Measurements from ENCODE around the gene TMCC1.

Gene TMCC1

GRCh38 chr3:129624347-129625071 lies 269.0 kb downstream of the TMCC1 start:
- no peak for DNase-seq (ENCODE audit: low read depth, low spot score)

GRCh38 chr3:129623447-129624118 lies 269.9 kb downstream of the TMCC1 start:
- DNase-seq (ENCODE audit: low read depth, low spot score), result no peak

DNA sequence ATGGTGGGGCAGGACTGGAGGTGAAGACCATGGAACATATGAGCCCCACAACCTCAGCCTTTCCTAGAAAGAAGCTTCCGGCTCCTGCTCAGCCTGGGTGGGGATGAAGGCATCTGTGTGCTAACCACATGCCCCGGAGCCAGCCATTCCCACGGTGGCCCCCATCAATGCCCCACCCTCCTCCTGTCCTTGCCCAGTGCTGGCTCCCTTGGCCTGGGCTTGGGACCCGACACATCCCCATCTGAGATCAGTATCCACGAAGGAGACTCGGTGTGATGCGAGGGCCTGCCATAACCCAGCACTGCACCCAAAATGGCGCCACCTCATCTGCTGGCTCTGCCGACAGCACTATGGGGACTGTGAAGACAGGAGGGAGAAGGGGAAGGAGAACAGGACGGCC lies 270.6 kb downstream of the TMCC1 start:
- no peak for DNase-seq (ENCODE audit: low read depth, low spot score)

- DNase-seq (ENCODE audit: low read depth, low spot score), result no peak
Measured at GRCh38 chr3:129622226-129622874, 271.2 kb downstream of the TMCC1 start.

GRCh38 chr3:129621626-129622225 lies 271.8 kb downstream of the TMCC1 start:
- no peak for DNase-seq (ENCODE audit: low read depth, low spot score)

- DNase-seq (ENCODE audit: low read depth, low spot score), result no peak
Measured at GRCh38 chr3:129620828-129621559, 272.5 kb downstream of the TMCC1 start.

DNA sequence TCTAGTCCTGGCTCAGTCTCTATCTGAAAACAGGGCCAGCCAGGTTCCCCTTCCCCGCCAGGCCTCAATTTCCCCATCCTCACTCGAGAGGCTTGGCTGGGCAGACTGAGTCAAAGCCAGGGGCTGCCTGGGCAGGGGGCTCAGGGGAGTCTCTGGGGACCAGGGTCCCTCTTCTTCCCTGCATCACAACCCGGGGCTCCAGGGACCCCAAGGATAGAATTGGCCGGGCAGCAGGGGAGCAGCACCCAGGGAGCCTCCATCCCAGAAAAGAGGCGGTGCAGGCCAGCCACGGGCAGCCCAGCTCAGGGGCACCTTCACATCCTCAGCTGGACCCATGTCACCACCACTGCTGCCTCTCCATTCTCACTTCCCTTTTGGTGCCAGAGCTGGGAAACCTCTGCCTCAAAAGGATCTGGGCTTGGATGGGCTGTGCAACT lies 273.8 kb downstream of the TMCC1 start:
- no peak for DNase-seq (ENCODE audit: low read depth, low spot score)

DNA sequence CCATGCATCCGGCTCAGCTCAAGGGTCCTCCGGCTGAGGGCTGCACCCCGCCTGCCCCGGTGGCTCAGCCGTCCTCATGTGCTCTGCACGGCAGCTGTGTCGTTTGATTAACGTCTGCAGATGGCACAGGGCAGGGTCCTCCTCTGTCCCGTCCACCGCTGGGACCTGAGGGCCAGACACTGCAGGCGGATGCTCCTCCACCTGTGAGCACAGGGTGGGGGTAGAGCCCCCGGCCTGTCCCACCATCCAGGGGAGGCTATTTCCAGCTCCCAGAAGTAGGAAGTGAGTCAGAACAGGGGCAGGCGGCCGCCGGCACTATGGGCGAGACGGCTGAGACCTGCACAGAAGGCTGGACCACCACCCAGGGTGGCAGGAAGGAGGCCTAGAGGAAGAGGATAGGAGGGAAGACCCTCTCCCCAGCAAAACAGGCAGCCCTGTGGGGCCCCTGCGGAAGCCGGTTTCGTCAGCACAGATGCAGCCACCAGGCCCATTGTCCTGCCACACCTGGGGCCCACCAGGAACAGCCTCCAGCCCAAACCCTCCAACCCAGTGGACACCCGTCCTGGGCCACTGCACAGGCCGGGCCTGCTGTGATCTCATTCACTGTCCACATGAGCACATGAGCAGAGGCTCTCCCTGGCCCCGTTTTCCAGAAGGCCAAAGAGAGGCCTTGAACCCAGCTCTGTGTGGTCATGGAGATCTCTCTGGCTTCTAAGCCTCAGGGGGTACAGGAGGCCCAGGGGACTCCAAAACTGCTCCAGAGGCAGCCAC lies 274.4 kb downstream of the TMCC1 start:
- no peak for DNase-seq (ENCODE audit: low read depth, low spot score)

DNA sequence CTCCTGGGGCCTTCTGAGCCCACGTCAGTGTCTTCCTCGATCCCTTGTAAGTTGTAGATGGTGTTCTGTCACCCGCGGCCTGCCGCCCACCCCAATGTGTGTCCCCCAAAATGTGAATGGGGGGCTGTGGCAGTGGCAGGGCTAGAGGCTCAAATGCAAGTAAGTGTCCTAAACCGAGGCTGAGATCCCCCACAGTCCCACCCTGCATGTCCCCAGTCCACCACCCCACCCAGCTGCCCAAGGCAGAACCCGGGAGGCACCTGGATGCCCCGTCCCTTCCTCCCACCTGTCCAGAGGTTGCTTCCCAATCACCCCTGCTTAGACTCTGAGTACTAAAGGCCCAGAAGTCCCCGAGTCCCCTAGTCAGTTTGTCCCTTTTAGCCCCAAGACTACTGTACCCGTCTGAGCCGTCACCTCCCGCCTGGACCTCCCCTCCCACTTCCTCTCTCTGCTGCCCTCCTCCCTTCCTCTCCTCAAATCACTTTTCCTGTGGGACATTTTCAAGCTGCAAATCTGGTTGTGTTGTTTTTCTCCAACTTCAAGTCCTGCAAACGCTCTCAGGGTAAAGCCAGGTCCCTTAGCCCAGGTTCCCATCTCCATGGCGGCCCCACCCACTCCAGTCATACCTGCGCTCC lies 275.2 kb downstream of the TMCC1 start:
- no peak for DNase-seq (ENCODE audit: low read depth, low spot score)

- DNase-seq (ENCODE audit: low read depth, low spot score), result no peak
Measured at GRCh38 chr3:129617381-129618185, 275.9 kb downstream of the TMCC1 start.

DNA sequence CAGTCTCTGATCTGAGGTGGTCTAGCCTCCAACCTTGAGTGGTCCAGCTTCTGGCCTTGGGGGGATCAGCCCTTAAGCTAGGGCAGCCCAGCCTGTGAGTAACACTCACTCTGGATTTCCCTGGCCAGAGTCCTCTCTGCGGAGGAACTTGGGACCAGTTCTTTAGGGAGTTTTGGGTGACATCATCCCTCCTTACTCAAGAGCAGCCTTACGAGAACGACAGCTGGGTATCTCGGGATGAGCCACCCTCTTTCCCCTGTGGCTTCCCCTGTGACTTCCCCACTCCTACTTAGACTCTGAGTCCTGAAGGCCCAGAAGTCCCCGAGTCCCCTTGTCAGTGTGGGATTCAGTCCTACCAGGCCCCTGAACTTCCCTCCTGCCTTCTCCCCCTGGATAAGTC lies 276.8 kb downstream of the TMCC1 start:
- no peak for DNase-seq (ENCODE audit: low read depth, low spot score)

GRCh38 chr3:129616291-129616690 lies 277.2 kb downstream of the TMCC1 start:
- no peak for DNase-seq (ENCODE audit: low read depth, low spot score)

- no peak for DNase-seq (ENCODE audit: low read depth, low spot score)
Measured at GRCh38 chr3:129615751-129616281, 277.7 kb downstream of the TMCC1 start.

DNA sequence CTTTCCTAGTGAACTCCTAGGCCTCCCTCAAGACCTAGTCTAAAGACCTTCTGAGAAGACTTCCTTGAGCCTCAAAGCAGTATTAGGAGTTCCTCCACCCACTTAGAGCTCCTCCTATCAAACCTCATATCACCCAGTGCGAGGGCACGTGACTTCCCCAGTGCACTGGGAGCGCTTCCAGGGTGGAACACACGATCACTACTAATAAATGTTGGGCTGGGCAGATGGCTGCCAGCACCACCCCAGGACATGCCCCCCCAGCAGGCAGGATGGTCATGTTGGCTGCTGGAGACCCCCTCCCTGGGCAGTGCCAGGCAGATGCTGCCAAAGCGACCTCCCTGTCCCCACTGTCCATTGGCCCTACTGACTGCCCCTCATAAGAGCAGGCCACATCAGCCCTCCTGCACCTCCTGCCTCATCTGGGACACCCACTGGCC lies 278.6 kb downstream of the TMCC1 start:
- no peak for DNase-seq (ENCODE audit: low read depth, low spot score)

DNA sequence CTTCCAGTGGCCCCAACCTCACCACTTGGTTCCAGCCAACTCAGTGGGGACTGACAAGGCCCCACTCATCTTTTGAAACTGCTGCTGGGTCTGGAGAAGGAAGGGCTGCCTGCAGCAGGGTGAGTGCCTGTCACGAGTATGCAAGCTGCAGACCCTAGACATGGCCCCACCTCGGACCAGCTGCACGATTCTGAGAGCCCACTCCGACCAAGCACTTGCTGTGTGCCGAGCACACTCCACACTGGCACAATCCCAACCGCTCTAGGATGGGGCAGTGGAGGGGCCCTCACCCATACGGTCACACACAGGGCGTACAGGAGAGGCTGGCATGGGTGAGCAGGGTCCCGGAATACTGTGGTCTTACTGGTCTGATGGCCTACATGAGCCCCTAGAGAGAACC lies 279.1 kb downstream of the TMCC1 start:
- DNase-seq (ENCODE audit: low read depth, low spot score), result no peak

GRCh38 chr3:129613367-129613740 lies 280.2 kb downstream of the TMCC1 start:
- DNase-seq (ENCODE audit: low read depth, low spot score), result no peak

GRCh38 chr3:129612534-129613366 lies 280.8 kb downstream of the TMCC1 start:
- no peak for DNase-seq (ENCODE audit: low read depth, low spot score)

- no peak for DNase-seq (ENCODE audit: low read depth, low spot score)
Measured at GRCh38 chr3:129611812-129612533, 281.5 kb downstream of the TMCC1 start.
